Right lobe of liver (tissue), 4 donors: Measurements from ENCODE around the gene PPP1R10.

ENCODE experiments used
- POLR2A ChIP-seq: fragments of 450-650 bp; IDR thresholded peaks from one replicate; pipeline ENCODE4 v1.6.1; 2017; ENCODE audit warnings: antibody characterized with exemption, mild to moderate bottlenecking
- TF ChIP-seq, protein P1 (sequence below), 4 donors: fragments of 200-600 bp in 3 of 4; fragments of 450-650 bp in 1 of 4; IDR thresholded peaks; one replicate each; pipeline versions ENCODE4 v1.5.1 to v1.8.0; 2016 to 2022; ENCODE audit warnings: antibody characterized with exemption in 4 of 4, mild to moderate bottlenecking in 2 of 4
- donor health status: DM: no; HTN: no; CAD: no.
- donor health status: DM: no; HTN: no; CAD: no.
- donor health status: DM: no; HTN: yes; CAD: no.

DNA sequence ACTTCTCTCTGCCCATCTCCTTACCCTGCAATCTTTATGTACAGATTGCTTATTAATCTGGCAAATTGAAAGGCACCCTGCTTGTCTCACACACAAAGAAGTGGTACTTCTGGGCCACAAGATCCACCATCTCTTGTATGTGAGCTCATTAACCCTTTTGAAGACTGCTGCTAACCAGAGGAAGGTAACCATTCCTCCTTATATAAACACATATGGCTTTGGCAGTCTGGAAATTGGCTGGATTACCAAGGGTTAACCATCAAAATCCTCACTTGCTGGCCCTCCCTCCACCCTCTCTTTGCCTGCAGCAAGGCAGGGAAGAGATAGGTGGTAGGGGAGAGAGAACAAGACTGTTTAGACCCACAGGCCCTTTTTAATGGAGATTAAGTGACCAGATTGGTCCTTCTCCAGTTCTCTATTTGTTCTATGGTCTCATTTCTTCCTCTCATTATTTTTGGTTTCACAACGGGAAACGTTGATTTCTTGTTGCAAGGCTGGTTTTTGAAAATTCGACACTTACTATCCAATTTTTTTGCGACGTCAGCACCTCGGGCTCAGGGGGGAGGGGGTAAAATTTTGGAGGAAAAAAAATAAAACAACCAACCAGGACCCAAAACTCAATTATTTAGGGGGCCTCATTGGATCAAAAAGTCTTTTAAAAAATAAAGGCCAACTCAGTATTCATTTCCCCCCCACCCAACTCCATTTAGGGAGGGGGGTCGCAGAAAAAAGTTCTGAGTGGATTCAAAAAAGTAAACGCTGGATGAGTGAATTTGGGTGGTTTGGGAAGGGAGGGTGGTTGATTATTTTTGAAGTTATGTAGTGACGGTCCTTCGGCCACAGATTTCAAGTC, 859 bp downstream of the PPP1R10 start:
- TF ChIP-seq, protein P1, sequence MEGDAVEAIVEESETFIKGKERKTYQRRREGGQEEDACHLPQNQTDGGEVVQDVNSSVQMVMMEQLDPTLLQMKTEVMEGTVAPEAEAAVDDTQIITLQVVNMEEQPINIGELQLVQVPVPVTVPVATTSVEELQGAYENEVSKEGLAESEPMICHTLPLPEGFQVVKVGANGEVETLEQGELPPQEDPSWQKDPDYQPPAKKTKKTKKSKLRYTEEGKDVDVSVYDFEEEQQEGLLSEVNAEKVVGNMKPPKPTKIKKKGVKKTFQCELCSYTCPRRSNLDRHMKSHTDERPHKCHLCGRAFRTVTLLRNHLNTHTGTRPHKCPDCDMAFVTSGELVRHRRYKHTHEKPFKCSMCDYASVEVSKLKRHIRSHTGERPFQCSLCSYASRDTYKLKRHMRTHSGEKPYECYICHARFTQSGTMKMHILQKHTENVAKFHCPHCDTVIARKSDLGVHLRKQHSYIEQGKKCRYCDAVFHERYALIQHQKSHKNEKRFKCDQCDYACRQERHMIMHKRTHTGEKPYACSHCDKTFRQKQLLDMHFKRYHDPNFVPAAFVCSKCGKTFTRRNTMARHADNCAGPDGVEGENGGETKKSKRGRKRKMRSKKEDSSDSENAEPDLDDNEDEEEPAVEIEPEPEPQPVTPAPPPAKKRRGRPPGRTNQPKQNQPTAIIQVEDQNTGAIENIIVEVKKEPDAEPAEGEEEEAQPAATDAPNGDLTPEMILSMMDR (IDR thresholded peaks at IDR 0.05), result no peak
- TF ChIP-seq POLR2A, result no peak
